B cell (primary cell): ENCODE data around the gene PAX1. TPM values are rescaled to one million over a fixed set of nuclear protein-coding genes. Genes with fewer than 3 reads are reported as not detected.

ENCODE experiments used
- ATAC-seq: fragments of 200-7000 bp; cut with Tn5 transposase; one replicate; pipeline ENCODE4 v1.10.0; 2021; ENCODE audit warnings: low read depth, mild to moderate bottlenecking, moderate number of reproducible peaks, moderate library complexity
- CTCF ChIA-PET: fragments of 350-600 bp; sonication (Branson Sonifier 250); formaldehyde crosslinking; loops from one replicate; lab custom pipeline; 2021; ENCODE audit warnings: antibody characterized with exemption, inconsistent platforms; lab: Charles Lee
- POLR2A ChIA-PET: fragments of 350-600 bp; sonication (Branson Sonifier 250); formaldehyde crosslinking; loops from one replicate; lab custom pipeline; 2021; ENCODE audit warnings: antibody characterized with exemption; lab: Charles Lee
- DNase-seq: peaks from one replicate; pipeline ENCODE4 v3.0.0; 2013
- H2AFZ ChIP-seq: 2 replicates; pipeline ENCODE4 v1.6.1; 2012; ENCODE audit warnings: mild to moderate bottlenecking, low read depth, low read length; ENCODE audit not compliant: insufficient read depth, poor library complexity, severe bottlenecking
- H3K27ac ChIP-seq, 2 donors: 1 replicate in 1 of 2; 2 replicates in 1 of 2; pipeline ENCODE4 v1.5.1; 2012 to 2013; ENCODE audit warnings: low read length in 2 of 2, mild to moderate bottlenecking in 2 of 2, moderate library complexity in 1 of 2
- H3K27me3 ChIP-seq, 4 experiments: fragments of 200-600 bp in 1 of 4; sonication (generic) in 1 of 4; replicated peaks in 1 of 4; 1 replicate in 2 of 4; 2 replicates in 2 of 4; pipeline versions ENCODE4 v1.6.1 to v1.7.0; 2013 to 2016; ENCODE audit warnings: low read length in 3 of 4, mild to moderate bottlenecking in 2 of 4, mixed read lengths in 1 of 4, moderate library complexity in 1 of 4; ENCODE audit not compliant: insufficient read depth in 4 of 4, control insufficient read depth in 3 of 4; ENCODE audit errors: control extremely low read depth in 1 of 4
- H3K36me3 ChIP-seq, 2 experiments: replicated peaks in 1 of 2; 1 replicate in 1 of 2; 2 replicates in 1 of 2; pipeline versions ENCODE4 v1.6.1 to v1.7.1; 2013; ENCODE audit warnings: low read length in 1 of 2; ENCODE audit not compliant: insufficient read depth in 2 of 2, control insufficient read depth in 1 of 2; ENCODE audit errors: control extremely low read depth in 1 of 2, extremely low read depth in 1 of 2
- H3K4me1 ChIP-seq, 2 donors: fragments of 200-600 bp in 1 of 2; sonication (generic) in 1 of 2; 1 replicate in 1 of 2; 2 replicates in 1 of 2; pipeline versions ENCODE4 v1.5.1 to v1.6.1; 2013 to 2017; ENCODE audit warnings: low read length in 2 of 2; ENCODE audit not compliant: control insufficient read depth in 2 of 2, insufficient read depth in 2 of 2
- H3K4me2 ChIP-seq: replicated peaks from 2 replicates; pipeline ENCODE3; 2012; ENCODE audit warnings: mild to moderate bottlenecking, low read depth, low read length; ENCODE audit not compliant: poor library complexity, severe bottlenecking
- H3K4me3 ChIP-seq, 5 experiments: fragments of 200-600 bp in 1 of 5; sonication (generic) in 1 of 5; 1 replicate in 3 of 5; 2 replicates in 2 of 5; pipeline versions ENCODE4 v1.5.1 to v1.7.0; 2011 to 2016; ENCODE audit warnings: low read length in 4 of 5, mild to moderate bottlenecking in 4 of 5, low read depth in 2 of 5, control low read depth in 1 of 5, moderate library complexity in 1 of 5; ENCODE audit not compliant: insufficient read depth in 1 of 5; ENCODE audit errors: control extremely low read depth in 1 of 5, extremely low read depth in 1 of 5
- H3K79me2 ChIP-seq: fragments of 200-600 bp; sonication (generic); one replicate; pipeline ENCODE4 v1.6.0; 2016; ENCODE audit warnings: low read length; ENCODE audit not compliant: control insufficient read depth, insufficient read depth
- H3K9ac ChIP-seq: fragments of 200-600 bp; sonication (generic); 2 replicates; pipeline ENCODE4 v1.6.1; 2017; ENCODE audit warnings: mild to moderate bottlenecking, low read length, moderate library complexity
- H3K9me3 ChIP-seq, 3 donors: one replicate each; pipeline versions ENCODE4 v1.6.1 to v1.7.1; 2013; ENCODE audit warnings: low read length in 2 of 3; ENCODE audit not compliant: control insufficient read depth in 2 of 3, insufficient read depth in 1 of 3; ENCODE audit errors: control extremely low read depth in 1 of 3
- H4K20me1 ChIP-seq: 2 replicates; pipeline ENCODE4 v1.6.0; 2012; ENCODE audit warnings: mild to moderate bottlenecking, low read length; ENCODE audit not compliant: insufficient read depth, control insufficient read depth, poor library complexity, severe bottlenecking
- H3K27ac Mint-ChIP-seq: one replicate; pipeline ENCODE4 v1.8.0; 2021; ENCODE audit warnings: mixed read lengths
- H3K27me3 Mint-ChIP-seq: one replicate; pipeline ENCODE4 v1.8.0; 2021; ENCODE audit warnings: mixed read lengths
- H3K4me1 Mint-ChIP-seq: one replicate; pipeline ENCODE4 v1.8.0; 2021; ENCODE audit warnings: mixed read lengths
- H3K4me3 Mint-ChIP-seq: one replicate; pipeline ENCODE4 v1.8.0; 2021; ENCODE audit warnings: mixed read lengths
- H3K9me3 Mint-ChIP-seq: one replicate; pipeline ENCODE4 v1.8.0; 2022; ENCODE audit warnings: mixed read lengths; ENCODE audit not compliant: insufficient read depth
- EZH2 ChIP-seq: IDR thresholded peaks from 2 replicates; pipeline ENCODE4 v1.6.1; 2012; ENCODE audit warnings: borderline replicate concordance, low read depth, mild to moderate bottlenecking, moderate library complexity, low read length; ENCODE audit not compliant: insufficient read depth, poor library complexity, severe bottlenecking
- WGBS: methylation state at CpG from one replicate; pipeline ENCODE4 v1.1.5; 2013; ENCODE audit warnings: missing lambda C conversion rate; ENCODE audit not compliant: insufficient coverage; 5-methylcytosine and 5-hydroxymethylcytosine counted together
- intact Hi-C: fragments of 100-400 bp; cut with micrococcal nuclease; formaldehyde crosslinking; loops from one replicate; pipeline ENCODE4 v1.10.0; 2022
- polyA plus RNA-seq: library from polyadenylated mRNA; depleted of rRNA; stranded (reverse); fragments of >200 nt; gene quantifications from 2 replicates; pipeline ENCODE4 v1.2.3, GENCODE V29; 2012
- total RNA-seq, 2 donors: library from RNA; stranded (reverse); fragments of 120-200 nt in 1 of 2; gene quantifications; 1 replicate in 1 of 2; 2 replicates in 1 of 2; pipeline versions ENCODE4 v1.2.3 to v1.2.4, GENCODE V29; 2013 to 2022
- TF ChIP-seq, protein P1 (sequence below): fragments of 200-600 bp; IDR thresholded peaks from one replicate; pipeline ENCODE4 v1.8.0; 2022; ENCODE audit warnings: antibody characterized with exemption, mild to moderate bottlenecking

The PAX1 gene
- total and polyA plus RNA-seq, 2 donors (not counting 1 experiment from before 2014, with no cell fraction given), result not detected

GRCh38 chr20:21685981-21686380 is 19.5 kb upstream of the PAX1 start:
- H2AFZ ChIP-seq, result no peak overlapping the region
- H3K27me3 ChIP-seq, result peaks cover 0 to 3% (median 0%) of the 10 kb centered on the region in 4 experiments
- Mint-ChIP-seq H3K27me3 (peaks cover 13% of the 10 kb centered on the region), H3K4me3 (no peak overlapping the region), H3K27ac (no peak overlapping the region), H3K9me3 (no peaks in the 10 kb centered on the region), H3K4me1 (no peaks in the 10 kb centered on the region)
- no peaks in the 10 kb centered on the region for H3K4me1 ChIP-seq
- POLR2A ChIA-PET, result no interaction called here
- H3K4me2 ChIP-seq, result no peak overlapping the region
- ATAC-seq, result no peak
- H3K36me3 ChIP-seq, result no peaks in the 10 kb centered on the region
- H3K4me3 ChIP-seq, result no peak overlapping the region
- no peak overlapping the region for H3K27ac ChIP-seq
- 70% methylated on average over 1 of the region's 2 CpGs for WGBS
- H3K79me2 ChIP-seq, result no peaks in the 10 kb centered on the region
- H4K20me1 ChIP-seq, result no peaks in the 10 kb centered on the region
- no peak overlapping the region for H3K9ac ChIP-seq
- intact Hi-C loops, result no loop called here
- no peak for TF ChIP-seq EZH2
- TF ChIP-seq, protein P1, sequence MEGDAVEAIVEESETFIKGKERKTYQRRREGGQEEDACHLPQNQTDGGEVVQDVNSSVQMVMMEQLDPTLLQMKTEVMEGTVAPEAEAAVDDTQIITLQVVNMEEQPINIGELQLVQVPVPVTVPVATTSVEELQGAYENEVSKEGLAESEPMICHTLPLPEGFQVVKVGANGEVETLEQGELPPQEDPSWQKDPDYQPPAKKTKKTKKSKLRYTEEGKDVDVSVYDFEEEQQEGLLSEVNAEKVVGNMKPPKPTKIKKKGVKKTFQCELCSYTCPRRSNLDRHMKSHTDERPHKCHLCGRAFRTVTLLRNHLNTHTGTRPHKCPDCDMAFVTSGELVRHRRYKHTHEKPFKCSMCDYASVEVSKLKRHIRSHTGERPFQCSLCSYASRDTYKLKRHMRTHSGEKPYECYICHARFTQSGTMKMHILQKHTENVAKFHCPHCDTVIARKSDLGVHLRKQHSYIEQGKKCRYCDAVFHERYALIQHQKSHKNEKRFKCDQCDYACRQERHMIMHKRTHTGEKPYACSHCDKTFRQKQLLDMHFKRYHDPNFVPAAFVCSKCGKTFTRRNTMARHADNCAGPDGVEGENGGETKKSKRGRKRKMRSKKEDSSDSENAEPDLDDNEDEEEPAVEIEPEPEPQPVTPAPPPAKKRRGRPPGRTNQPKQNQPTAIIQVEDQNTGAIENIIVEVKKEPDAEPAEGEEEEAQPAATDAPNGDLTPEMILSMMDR, result no peak
- CTCF ChIA-PET, result no interaction called here
- no peak for DNase-seq
- no peaks in the 10 kb centered on the region for H3K9me3 ChIP-seq

DNA sequence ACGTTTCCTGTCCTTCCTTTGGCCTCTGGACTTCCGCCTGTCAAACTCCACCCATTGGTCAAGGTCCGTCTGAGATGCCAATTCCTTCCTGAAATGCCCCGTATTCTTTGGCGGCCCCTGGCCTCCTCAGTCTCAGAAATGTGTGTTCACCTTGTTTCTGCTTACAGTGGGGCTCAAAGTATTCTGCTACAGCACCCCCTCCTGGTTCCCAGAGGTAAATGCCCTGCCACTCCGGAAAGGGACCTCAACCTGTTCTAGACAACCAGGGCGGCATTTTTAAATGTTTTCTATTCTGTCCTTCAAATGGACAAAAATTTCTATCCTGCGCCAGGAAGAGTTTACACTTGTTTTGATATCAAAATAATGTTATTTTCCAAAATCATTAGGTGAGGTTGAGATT is 12.1 kb upstream of the PAX1 start:
- Histone ChIP-seq H3K27ac (no peak overlapping the region), H3K9me3 (peaks cover 0 to 12% (median 0%) of the 10 kb centered on the region in 3 donors), H3K4me1 (no peaks in the 10 kb centered on the region), H3K27me3 (peaks cover 0 to 10% (median 3%) of the 10 kb centered on the region in 4 experiments), H3K36me3 (no peaks in the 10 kb centered on the region), H3K9ac (no peak overlapping the region), H2AFZ (no peak overlapping the region), H4K20me1 (no peaks in the 10 kb centered on the region), H3K79me2 (no peaks in the 10 kb centered on the region), H3K4me2 (no peak overlapping the region), H3K4me3 (no peak overlapping the region)
- intact Hi-C loops, result no loop called here
- Mint-ChIP-seq H3K4me1 (no peaks in the 10 kb centered on the region), H3K4me3 (no peak overlapping the region), H3K27ac (no peak overlapping the region), H3K9me3 (no peaks in the 10 kb centered on the region), H3K27me3 (peaks cover 43% of the 10 kb centered on the region)
- CTCF ChIA-PET, result no interaction called here
- no peak for ATAC-seq
- 16% methylated on average over 5 of the region's 8 CpGs for WGBS
- TF ChIP-seq, protein P1, result no peak
- no peak for TF ChIP-seq EZH2
- no peak for DNase-seq
- POLR2A ChIA-PET, result no interaction called here
